B cell (primary cell): Measurements from ENCODE around the gene MAN2A2. TPM values are rescaled to one million over a fixed set of nuclear protein-coding genes. Genes with fewer than 3 reads are reported as not detected.

ENCODE experiments used
- ATAC-seq: fragments of 200-7000 bp; cut with Tn5 transposase; one replicate; pipeline ENCODE4 v1.10.0; 2021; ENCODE audit warnings: low read depth, mild to moderate bottlenecking, moderate number of reproducible peaks, moderate library complexity
- CTCF ChIA-PET: fragments of 350-600 bp; sonication (Branson Sonifier 250); formaldehyde crosslinking; loops from one replicate; lab custom pipeline; 2021; ENCODE audit warnings: antibody characterized with exemption, inconsistent platforms; lab: Charles Lee
- POLR2A ChIA-PET: fragments of 350-600 bp; sonication (Branson Sonifier 250); formaldehyde crosslinking; loops from one replicate; lab custom pipeline; 2021; ENCODE audit warnings: antibody characterized with exemption; lab: Charles Lee
- DNase-seq: peaks from one replicate; pipeline ENCODE4 v3.0.0; 2013
- H2AFZ ChIP-seq: 2 replicates; pipeline ENCODE4 v1.6.1; 2012; ENCODE audit warnings: mild to moderate bottlenecking, low read depth, low read length; ENCODE audit not compliant: insufficient read depth, poor library complexity, severe bottlenecking
- H3K27ac ChIP-seq, 2 donors: 1 replicate in 1 of 2; 2 replicates in 1 of 2; pipeline ENCODE4 v1.5.1; 2012 to 2013; ENCODE audit warnings: low read length in 2 of 2, mild to moderate bottlenecking in 2 of 2, moderate library complexity in 1 of 2
- H3K27me3 ChIP-seq, 4 experiments: fragments of 200-600 bp in 1 of 4; sonication (generic) in 1 of 4; replicated peaks in 1 of 4; 1 replicate in 2 of 4; 2 replicates in 2 of 4; pipeline versions ENCODE4 v1.6.1 to v1.7.0; 2013 to 2016; ENCODE audit warnings: low read length in 3 of 4, mild to moderate bottlenecking in 2 of 4, mixed read lengths in 1 of 4, moderate library complexity in 1 of 4; ENCODE audit not compliant: insufficient read depth in 4 of 4, control insufficient read depth in 3 of 4; ENCODE audit errors: control extremely low read depth in 1 of 4
- H3K36me3 ChIP-seq, 2 experiments: replicated peaks in 1 of 2; 1 replicate in 1 of 2; 2 replicates in 1 of 2; pipeline versions ENCODE4 v1.6.1 to v1.7.1; 2013; ENCODE audit warnings: low read length in 1 of 2; ENCODE audit not compliant: insufficient read depth in 2 of 2, control insufficient read depth in 1 of 2; ENCODE audit errors: control extremely low read depth in 1 of 2, extremely low read depth in 1 of 2
- H3K4me1 ChIP-seq, 2 donors: fragments of 200-600 bp in 1 of 2; sonication (generic) in 1 of 2; 1 replicate in 1 of 2; 2 replicates in 1 of 2; pipeline versions ENCODE4 v1.5.1 to v1.6.1; 2013 to 2017; ENCODE audit warnings: low read length in 2 of 2; ENCODE audit not compliant: control insufficient read depth in 2 of 2, insufficient read depth in 2 of 2
- H3K4me2 ChIP-seq: replicated peaks from 2 replicates; pipeline ENCODE3; 2012; ENCODE audit warnings: mild to moderate bottlenecking, low read depth, low read length; ENCODE audit not compliant: poor library complexity, severe bottlenecking
- H3K4me3 ChIP-seq, 5 experiments: fragments of 200-600 bp in 1 of 5; sonication (generic) in 1 of 5; 1 replicate in 3 of 5; 2 replicates in 2 of 5; pipeline versions ENCODE4 v1.5.1 to v1.7.0; 2011 to 2016; ENCODE audit warnings: low read length in 4 of 5, mild to moderate bottlenecking in 4 of 5, low read depth in 2 of 5, control low read depth in 1 of 5, moderate library complexity in 1 of 5; ENCODE audit not compliant: insufficient read depth in 1 of 5; ENCODE audit errors: control extremely low read depth in 1 of 5, extremely low read depth in 1 of 5
- H3K79me2 ChIP-seq: fragments of 200-600 bp; sonication (generic); one replicate; pipeline ENCODE4 v1.6.0; 2016; ENCODE audit warnings: low read length; ENCODE audit not compliant: control insufficient read depth, insufficient read depth
- H3K9ac ChIP-seq: fragments of 200-600 bp; sonication (generic); 2 replicates; pipeline ENCODE4 v1.6.1; 2017; ENCODE audit warnings: mild to moderate bottlenecking, low read length, moderate library complexity
- H3K9me3 ChIP-seq, 3 donors: one replicate each; pipeline versions ENCODE4 v1.6.1 to v1.7.1; 2013; ENCODE audit warnings: low read length in 2 of 3; ENCODE audit not compliant: control insufficient read depth in 2 of 3, insufficient read depth in 1 of 3; ENCODE audit errors: control extremely low read depth in 1 of 3
- H4K20me1 ChIP-seq: 2 replicates; pipeline ENCODE4 v1.6.0; 2012; ENCODE audit warnings: mild to moderate bottlenecking, low read length; ENCODE audit not compliant: insufficient read depth, control insufficient read depth, poor library complexity, severe bottlenecking
- H3K27ac Mint-ChIP-seq: one replicate; pipeline ENCODE4 v1.8.0; 2021; ENCODE audit warnings: mixed read lengths
- H3K27me3 Mint-ChIP-seq: one replicate; pipeline ENCODE4 v1.8.0; 2021; ENCODE audit warnings: mixed read lengths
- H3K4me1 Mint-ChIP-seq: one replicate; pipeline ENCODE4 v1.8.0; 2021; ENCODE audit warnings: mixed read lengths
- H3K4me3 Mint-ChIP-seq: one replicate; pipeline ENCODE4 v1.8.0; 2021; ENCODE audit warnings: mixed read lengths
- H3K9me3 Mint-ChIP-seq: one replicate; pipeline ENCODE4 v1.8.0; 2022; ENCODE audit warnings: mixed read lengths; ENCODE audit not compliant: insufficient read depth
- EZH2 ChIP-seq: IDR thresholded peaks from 2 replicates; pipeline ENCODE4 v1.6.1; 2012; ENCODE audit warnings: borderline replicate concordance, low read depth, mild to moderate bottlenecking, moderate library complexity, low read length; ENCODE audit not compliant: insufficient read depth, poor library complexity, severe bottlenecking
- WGBS: methylation state at CpG from one replicate; pipeline ENCODE4 v1.1.5; 2013; ENCODE audit warnings: missing lambda C conversion rate; ENCODE audit not compliant: insufficient coverage; 5-methylcytosine and 5-hydroxymethylcytosine counted together
- intact Hi-C: fragments of 100-400 bp; cut with micrococcal nuclease; formaldehyde crosslinking; loops from one replicate; pipeline ENCODE4 v1.10.0; 2022
- polyA plus RNA-seq: library from polyadenylated mRNA; depleted of rRNA; stranded (reverse); fragments of >200 nt; gene quantifications from 2 replicates; pipeline ENCODE4 v1.2.3, GENCODE V29; 2012
- total RNA-seq, 2 donors: library from RNA; stranded (reverse); fragments of 120-200 nt in 1 of 2; gene quantifications; 1 replicate in 1 of 2; 2 replicates in 1 of 2; pipeline versions ENCODE4 v1.2.3 to v1.2.4, GENCODE V29; 2013 to 2022
- TF ChIP-seq, protein P1 (sequence below): fragments of 200-600 bp; IDR thresholded peaks from one replicate; pipeline ENCODE4 v1.8.0; 2022; ENCODE audit warnings: antibody characterized with exemption, mild to moderate bottlenecking

The MAN2A2 gene
- total and polyA plus RNA-seq, 2 donors (not counting 1 experiment from before 2014, with no cell fraction given) = 180 to 234 TPM

DNA sequence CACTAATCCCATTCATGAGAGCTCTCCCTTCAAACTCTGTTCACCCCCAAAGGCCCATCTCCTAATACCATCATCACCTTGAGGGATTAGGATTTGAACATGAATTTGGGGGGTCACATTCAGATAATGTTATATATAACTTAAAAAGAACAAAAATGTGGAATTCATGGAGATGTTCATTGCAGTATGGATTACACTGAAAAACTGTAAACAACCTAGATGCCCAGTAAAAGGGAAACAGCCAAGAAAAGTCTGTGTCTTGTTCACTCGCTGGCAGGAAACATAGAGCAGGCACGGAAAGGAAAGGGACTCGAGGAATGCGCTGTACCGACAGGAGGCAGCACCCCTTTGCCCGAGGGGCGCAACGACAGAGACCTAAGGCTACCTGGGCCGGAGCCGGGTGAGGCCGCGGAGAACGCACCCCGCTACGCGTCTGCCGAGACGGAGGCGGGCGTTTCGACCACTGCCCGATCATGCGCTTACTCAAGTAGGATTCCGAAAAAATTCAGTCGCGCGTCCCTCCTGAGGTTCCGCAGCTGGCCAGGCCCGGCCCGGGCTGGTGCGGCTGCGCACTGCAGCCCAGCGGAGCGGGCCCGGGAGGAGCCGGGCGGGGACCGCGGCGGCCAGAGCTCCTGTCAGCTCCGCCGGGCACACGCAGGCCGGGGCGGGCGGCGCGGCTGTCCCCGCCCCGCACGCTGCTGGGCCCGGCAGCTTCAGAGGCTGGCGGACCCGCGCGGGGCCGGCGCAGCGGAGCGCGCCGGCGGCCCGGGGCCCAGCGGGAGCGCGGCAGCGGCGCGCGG, 862 bp upstream of the MAN2A2 start:
- no peak for TF ChIP-seq EZH2
- TF ChIP-seq, protein P1, sequence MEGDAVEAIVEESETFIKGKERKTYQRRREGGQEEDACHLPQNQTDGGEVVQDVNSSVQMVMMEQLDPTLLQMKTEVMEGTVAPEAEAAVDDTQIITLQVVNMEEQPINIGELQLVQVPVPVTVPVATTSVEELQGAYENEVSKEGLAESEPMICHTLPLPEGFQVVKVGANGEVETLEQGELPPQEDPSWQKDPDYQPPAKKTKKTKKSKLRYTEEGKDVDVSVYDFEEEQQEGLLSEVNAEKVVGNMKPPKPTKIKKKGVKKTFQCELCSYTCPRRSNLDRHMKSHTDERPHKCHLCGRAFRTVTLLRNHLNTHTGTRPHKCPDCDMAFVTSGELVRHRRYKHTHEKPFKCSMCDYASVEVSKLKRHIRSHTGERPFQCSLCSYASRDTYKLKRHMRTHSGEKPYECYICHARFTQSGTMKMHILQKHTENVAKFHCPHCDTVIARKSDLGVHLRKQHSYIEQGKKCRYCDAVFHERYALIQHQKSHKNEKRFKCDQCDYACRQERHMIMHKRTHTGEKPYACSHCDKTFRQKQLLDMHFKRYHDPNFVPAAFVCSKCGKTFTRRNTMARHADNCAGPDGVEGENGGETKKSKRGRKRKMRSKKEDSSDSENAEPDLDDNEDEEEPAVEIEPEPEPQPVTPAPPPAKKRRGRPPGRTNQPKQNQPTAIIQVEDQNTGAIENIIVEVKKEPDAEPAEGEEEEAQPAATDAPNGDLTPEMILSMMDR = peak; percentile 80
- Histone ChIP-seq H4K20me1 (peaks cover 13% of the 10 kb centered on the region), H3K9me3 (no peaks in the 10 kb centered on the region), H3K27ac (peak overlapping the region; percentile 52 to 66), H2AFZ (peak overlapping the region; percentile 90), H3K27me3 (no peaks in the 10 kb centered on the region), H3K4me1 (peaks cover 20 to 28% of the 10 kb centered on the region in 2 donors), H3K4me3 (peak overlapping the region; percentile 49 to 74 (median 69)), H3K9ac (peak overlapping the region; percentile 83), H3K4me2 (peak overlapping the region; percentile 94), H3K36me3 (peaks cover 0 to 25% of the 10 kb centered on the region in 2 experiments), H3K79me2 (peaks cover 3% of the 10 kb centered on the region)
- intact Hi-C loops = loop anchor here (1.0 to 2.0 kb wide), 2 partner anchors 29 to 307 kb away; no protein-coding TSS in a partner anchor
- Mint-ChIP-seq H3K4me3 (peak overlapping the region; percentile 85), H3K27ac (peak overlapping the region; percentile 97), H3K27me3 (no peaks in the 10 kb centered on the region), H3K4me1 (peaks cover 30% of the 10 kb centered on the region), H3K9me3 (no peaks in the 10 kb centered on the region)
- ATAC-seq = peak; percentile 75
- peak; percentile 89 for DNase-seq
- CTCF ChIA-PET = interaction anchor here (0.7 to 14.4 kb wide), 15 partner anchors 17 to 583 kb away, joined by 3 to 260 read pairs (median 4); partner anchors contain the start of genes CRTC3, FES, HDDC3 and RCCD1
- under 1% methylated on average over 71 of the region's 71 CpGs for WGBS
- POLR2A ChIA-PET = interaction anchor here (0.5 to 3.8 kb wide), 4 partner anchors 17 to 188 kb away, joined by 3 to 66 read pairs (median 6); partner anchors contain the start of genes HDDC3 and UNC45A
